Choroid plexus epithelial cell (primary cell): ENCODE measurements around the gene ACKR3.
A peak's percentile ranks its signal among the peaks of the same experiment; 100 is the strongest.

Experiments used
- DNase-seq: peaks from one replicate; pipeline ENCODE4 v3.0.0-alpha.2; 2010; ENCODE audit warnings: low read depth
- H3K4me3 ChIP-seq: 2 replicates; pipeline ENCODE4 v1.5.1; 2011; ENCODE audit warnings: low read depth, mild to moderate bottlenecking, control low read depth, low read length, moderate library complexity
- CTCF ChIP-seq: conservative IDR thresholded peaks from 2 replicates; pipeline ENCODE4 v1.5.1; 2011; ENCODE audit warnings: low read depth, mild to moderate bottlenecking, control low read depth, inconsistent platforms, low read length, moderate library complexity

ACKR3 gene

GRCh38 chr2:236530512-236530911 lies 39.1 kb upstream of the ACKR3 start:
- no peak for DNase-seq
- TF ChIP-seq CTCF = no peak
- H3K4me3 ChIP-seq = no peak overlapping the region

- TF ChIP-seq CTCF = no peak
- no peak for DNase-seq
Observed at GRCh38 chr2:236531195-236531594, 38.4 kb upstream of the ACKR3 start.

GRCh38 chr2:236531996-236532395 lies 37.6 kb upstream of the ACKR3 start:
- no peak for TF ChIP-seq CTCF
- DNase-seq = no peak
- H3K4me3 ChIP-seq = no peak overlapping the region

More at GRCh38 chr2:236531195-236531594, 38.4 kb upstream of the ACKR3 start:
- no peak overlapping the region for H3K4me3 ChIP-seq

- no peak overlapping the region for H3K4me3 ChIP-seq
- DNase-seq = no peak
- TF ChIP-seq CTCF = no peak
Observed at GRCh38 chr2:236533343-236533742, 36.3 kb upstream of the ACKR3 start.

- no peak overlapping the region for H3K4me3 ChIP-seq
- DNase-seq = peak; percentile 96
- no peak for TF ChIP-seq CTCF
Observed at GRCh38 chr2:236535024-236535423, 34.6 kb upstream of the ACKR3 start.

- no peak for TF ChIP-seq CTCF
- DNase-seq = no peak
- no peak overlapping the region for H3K4me3 ChIP-seq
Observed at GRCh38 chr2:236536727-236537398, 32.8 kb upstream of the ACKR3 start.

GRCh38 chr2:236538242-236538641 lies 31.4 kb upstream of the ACKR3 start:
- DNase-seq = no peak
- H3K4me3 ChIP-seq = no peak overlapping the region
- TF ChIP-seq CTCF = no peak
